SU-DHL-6 (cell line): Measurements from ENCODE around the gene SLC27A5.
"Not testable (repeated sequence)": the region's sequence is repeated elsewhere in the genome, so short reads cannot be mapped to it uniquely, and the experiment has no call there.

Experiments used
- H2AFZ ChIP-seq: fragments of 200-600 bp; sonication (generic); 2 replicates; pipeline ENCODE4 v1.6.1; 2014; ENCODE audit warnings: low read depth, mild to moderate bottlenecking, moderate library complexity, mixed read lengths, antibody characterized with exemption, low read length; ENCODE audit not compliant: severe bottlenecking
- H3F3A ChIP-seq: fragments of 200-600 bp; shearing (Covaris generic); 2 replicates; pipeline ENCODE4 v1.6.0; 2016; ENCODE audit warnings: antibody characterized with exemption, mild to moderate bottlenecking; ENCODE audit not compliant: insufficient read depth
- H3K27ac ChIP-seq: fragments of 200-600 bp; sonication (generic); 2 replicates; pipeline ENCODE4 v1.5.1; 2016; ENCODE audit warnings: low read depth, mild to moderate bottlenecking, low read length, moderate library complexity, mixed read lengths
- H3K27me3 ChIP-seq: fragments of 200-600 bp; sonication (generic), shearing (Covaris generic); 2 replicates; pipeline ENCODE4 v1.6.0; 2014; ENCODE audit warnings: mild to moderate bottlenecking, low read length
- H3K36me3 ChIP-seq: fragments of 200-600 bp; sonication (generic); 2 replicates; pipeline ENCODE4 v1.6.1; 2014; ENCODE audit warnings: mild to moderate bottlenecking, low read length, mixed read lengths
- H3K4me2 ChIP-seq: fragments of 300-600, 200-600 bp; shearing (Covaris generic), sonication (generic); 2 replicates; pipeline ENCODE4 v1.6.0; 2014; ENCODE audit warnings: low read length, low read depth, mild to moderate bottlenecking; ENCODE audit not compliant: poor library complexity, severe bottlenecking
- H3K4me3 ChIP-seq: fragments of 200-600 bp; sonication (generic); 2 replicates; pipeline ENCODE4 v1.5.1; 2014; ENCODE audit warnings: antibody characterized with exemption, low read length, mild to moderate bottlenecking, mixed read lengths; ENCODE audit not compliant: insufficient read depth, poor library complexity, severe bottlenecking
- H3K79me2 ChIP-seq: fragments of 200-600 bp; sonication (generic); 2 replicates; pipeline ENCODE4 v1.6.1; 2014; ENCODE audit warnings: mild to moderate bottlenecking, low read length, moderate library complexity; ENCODE audit not compliant: insufficient read depth
- H3K9ac ChIP-seq: fragments of 200-600 bp; sonication (generic); 2 replicates; pipeline ENCODE4 v1.7.0; 2014; ENCODE audit warnings: mild to moderate bottlenecking, low read length
- H3K9me2 ChIP-seq: fragments of 200-600 bp; sonication (generic); replicated peaks from 2 replicates; pipeline ENCODE4 v1.6.1; 2014; ENCODE audit warnings: low read length; ENCODE audit not compliant: insufficient read depth
- H3K9me3 ChIP-seq: fragments of 200-600 bp; sonication (generic); 2 replicates; pipeline ENCODE4 v1.6.1; 2014; ENCODE audit warnings: low read length, mixed read lengths; ENCODE audit not compliant: insufficient read depth
- H4K20me1 ChIP-seq: fragments of 200-600 bp; sonication (generic); 2 replicates; pipeline ENCODE4 v1.6.1; 2014; ENCODE audit warnings: low read depth, mild to moderate bottlenecking, antibody characterized with exemption, low read length, moderate library complexity, mixed read lengths
- EZH2phosphoT487 ChIP-seq: fragments of 200-600 bp; sonication (generic), shearing (Covaris generic); conservative IDR thresholded peaks from 2 replicates; pipeline ENCODE4 v1.6.1; 2018; ENCODE audit warnings: mild to moderate bottlenecking, antibody characterized with exemption, low read length, moderate library complexity, mixed read lengths
- TF ChIP-seq, protein P1 (sequence below): fragments of 200-600 bp; sonication (generic); IDR thresholded peaks from one replicate; pipeline ENCODE4 v1.5.1; 2017; ENCODE audit warnings: antibody characterized with exemption, mild to moderate bottlenecking, low read length, moderate library complexity; ENCODE audit not compliant: insufficient read depth, poor library complexity, severe bottlenecking

Gene SLC27A5

GRCh38 chr19:58474291-58474996, 37.3 kb downstream of the SLC27A5 start:
- H3K4me3 ChIP-seq: no peak overlapping the region
- H2AFZ ChIP-seq: no peak overlapping the region
- H4K20me1 ChIP-seq: no peaks in the 10 kb centered on the region
- no peak overlapping the region for H3K9ac ChIP-seq
- no peaks in the 10 kb centered on the region for H3K9me2 ChIP-seq
- no peaks in the 10 kb centered on the region for H3K9me3 ChIP-seq
- TF ChIP-seq EZH2phosphoT487: no peak
- H3K27me3 ChIP-seq: no peaks in the 10 kb centered on the region
- H3F3A ChIP-seq: peaks cover 10% of the 10 kb centered on the region
- no peak overlapping the region for H3K27ac ChIP-seq
- H3K4me2 ChIP-seq: peak overlapping the region; percentile 73
- H3K36me3 ChIP-seq: no peaks in the 10 kb centered on the region
- no peaks in the 10 kb centered on the region for H3K79me2 ChIP-seq

GRCh38 chr19:58473775-58474174, 38.0 kb downstream of the SLC27A5 start:
- no peaks in the 10 kb centered on the region for H4K20me1 ChIP-seq
- no peak overlapping the region for H3K27ac ChIP-seq
- no peaks in the 10 kb centered on the region for H3K79me2 ChIP-seq
- H3K9ac ChIP-seq: no peak overlapping the region
- no peak overlapping the region for H3K4me2 ChIP-seq
- H3K4me3 ChIP-seq: no peak overlapping the region
- no peak overlapping the region for H2AFZ ChIP-seq
- H3K9me2 ChIP-seq: no peaks in the 10 kb centered on the region
- peaks cover 10% of the 10 kb centered on the region for H3F3A ChIP-seq
- no peaks in the 10 kb centered on the region for H3K36me3 ChIP-seq
- no peaks in the 10 kb centered on the region for H3K9me3 ChIP-seq
- H3K27me3 ChIP-seq: no peaks in the 10 kb centered on the region
- TF ChIP-seq, protein P1, sequence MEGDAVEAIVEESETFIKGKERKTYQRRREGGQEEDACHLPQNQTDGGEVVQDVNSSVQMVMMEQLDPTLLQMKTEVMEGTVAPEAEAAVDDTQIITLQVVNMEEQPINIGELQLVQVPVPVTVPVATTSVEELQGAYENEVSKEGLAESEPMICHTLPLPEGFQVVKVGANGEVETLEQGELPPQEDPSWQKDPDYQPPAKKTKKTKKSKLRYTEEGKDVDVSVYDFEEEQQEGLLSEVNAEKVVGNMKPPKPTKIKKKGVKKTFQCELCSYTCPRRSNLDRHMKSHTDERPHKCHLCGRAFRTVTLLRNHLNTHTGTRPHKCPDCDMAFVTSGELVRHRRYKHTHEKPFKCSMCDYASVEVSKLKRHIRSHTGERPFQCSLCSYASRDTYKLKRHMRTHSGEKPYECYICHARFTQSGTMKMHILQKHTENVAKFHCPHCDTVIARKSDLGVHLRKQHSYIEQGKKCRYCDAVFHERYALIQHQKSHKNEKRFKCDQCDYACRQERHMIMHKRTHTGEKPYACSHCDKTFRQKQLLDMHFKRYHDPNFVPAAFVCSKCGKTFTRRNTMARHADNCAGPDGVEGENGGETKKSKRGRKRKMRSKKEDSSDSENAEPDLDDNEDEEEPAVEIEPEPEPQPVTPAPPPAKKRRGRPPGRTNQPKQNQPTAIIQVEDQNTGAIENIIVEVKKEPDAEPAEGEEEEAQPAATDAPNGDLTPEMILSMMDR: no peak
- TF ChIP-seq EZH2phosphoT487: no peak

DNA sequence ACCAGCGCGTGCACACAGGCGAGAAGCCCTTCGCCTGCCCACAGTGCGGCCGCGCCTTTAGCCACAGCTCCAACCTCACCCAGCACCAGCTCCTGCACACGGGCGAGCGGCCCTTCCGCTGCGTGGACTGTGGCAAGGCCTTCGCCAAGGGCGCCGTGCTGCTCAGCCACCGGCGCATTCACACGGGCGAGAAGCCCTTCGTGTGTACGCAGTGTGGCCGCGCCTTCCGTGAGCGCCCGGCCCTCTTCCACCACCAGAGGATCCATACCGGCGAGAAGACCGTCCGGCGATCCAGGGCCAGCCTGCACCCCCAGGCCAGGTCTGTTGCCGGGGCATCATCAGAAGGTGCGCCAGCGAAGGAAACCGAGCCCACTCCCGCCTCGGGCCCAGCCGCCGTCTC, 40.1 kb downstream of the SLC27A5 start:
- Histone ChIP-seq H3K4me3 (no peak overlapping the region), H3K27me3 (no peaks in the 10 kb centered on the region), H3K9me2 (no peaks in the 10 kb centered on the region), H3K9me3 (no peaks in the 10 kb centered on the region), H3K27ac (no peak overlapping the region), H2AFZ (no peak overlapping the region), H3F3A (peaks cover 10% of the 10 kb centered on the region), H3K36me3 (no peaks in the 10 kb centered on the region), H3K9ac (no peak overlapping the region), H3K79me2 (peaks cover 7% of the 10 kb centered on the region), H3K4me2 (no peak overlapping the region), H4K20me1 (no peaks in the 10 kb centered on the region)
- TF ChIP-seq, protein P1: no peak
- no peak for TF ChIP-seq EZH2phosphoT487

- H3K27me3 ChIP-seq, H3K4me2 ChIP-seq, H4K20me1 ChIP-seq, H3K27ac ChIP-seq, H3K9ac ChIP-seq, H3K79me2 ChIP-seq, H3K9me2 ChIP-seq, H3K4me3 ChIP-seq, H3F3A ChIP-seq, H3K36me3 ChIP-seq, H2AFZ ChIP-seq, H3K9me3 ChIP-seq: not testable (repeated sequence)
These were observed 40.8 kb downstream of the SLC27A5 start for GRCh38 chr19:58470837-58471543.
